Measurements from ENCODE around the gene CCM2. TPM values are rescaled to one million over a fixed set of nuclear protein-coding genes. Genes with fewer than 3 reads are reported as not detected.
A peak's percentile ranks its signal among the peaks of the same experiment; 100 is the strongest.

Gene CCM2
- total RNA-seq, 3 donors from 2014 or later, result 33.4 to 43.8 (median 35.8) TPM

GRCh38 chr7:45089341-45089891, 89.4 kb downstream of the CCM2 start:
- ATAC-seq, result peak; percentile 42
- Histone ChIP-seq H3K9me3 (no peaks in the 10 kb centered on the region), H3K4me3 (no peak overlapping the region), H3K4me1 (ENCODE audit: low read depth) (no peaks in the 10 kb centered on the region), H3K36me3 (ENCODE audit: low read depth) (no peaks in the 10 kb centered on the region)
- intact Hi-C loops (cut with DNase I, micrococcal nuclease), result no loop called here
- TF ChIP-seq, protein P1, sequence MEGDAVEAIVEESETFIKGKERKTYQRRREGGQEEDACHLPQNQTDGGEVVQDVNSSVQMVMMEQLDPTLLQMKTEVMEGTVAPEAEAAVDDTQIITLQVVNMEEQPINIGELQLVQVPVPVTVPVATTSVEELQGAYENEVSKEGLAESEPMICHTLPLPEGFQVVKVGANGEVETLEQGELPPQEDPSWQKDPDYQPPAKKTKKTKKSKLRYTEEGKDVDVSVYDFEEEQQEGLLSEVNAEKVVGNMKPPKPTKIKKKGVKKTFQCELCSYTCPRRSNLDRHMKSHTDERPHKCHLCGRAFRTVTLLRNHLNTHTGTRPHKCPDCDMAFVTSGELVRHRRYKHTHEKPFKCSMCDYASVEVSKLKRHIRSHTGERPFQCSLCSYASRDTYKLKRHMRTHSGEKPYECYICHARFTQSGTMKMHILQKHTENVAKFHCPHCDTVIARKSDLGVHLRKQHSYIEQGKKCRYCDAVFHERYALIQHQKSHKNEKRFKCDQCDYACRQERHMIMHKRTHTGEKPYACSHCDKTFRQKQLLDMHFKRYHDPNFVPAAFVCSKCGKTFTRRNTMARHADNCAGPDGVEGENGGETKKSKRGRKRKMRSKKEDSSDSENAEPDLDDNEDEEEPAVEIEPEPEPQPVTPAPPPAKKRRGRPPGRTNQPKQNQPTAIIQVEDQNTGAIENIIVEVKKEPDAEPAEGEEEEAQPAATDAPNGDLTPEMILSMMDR (IDR thresholded peaks at IDR 0.05), result no peak
- peak; percentile 62 to 64 (median 63) for DNase-seq

- no peak for ATAC-seq
- Histone ChIP-seq H3K36me3 (ENCODE audit: low read depth) (no peaks in the 10 kb centered on the region), H3K4me3 (no peak overlapping the region), H3K9me3 (no peaks in the 10 kb centered on the region), H3K4me1 (ENCODE audit: low read depth) (no peaks in the 10 kb centered on the region)
- intact Hi-C loops (cut with DNase I, micrococcal nuclease), result no loop called here
- DNase-seq, result no peak
- TF ChIP-seq, protein P1 (IDR thresholded peaks at IDR 0.05), result no peak
Measured at GRCh38 chr7:45092100-45092930, 92.3 kb downstream of the CCM2 start.

GRCh38 chr7:45092931-45093235, 92.9 kb downstream of the CCM2 start:
- intact Hi-C loops (cut with DNase I, micrococcal nuclease), result no loop called here

GRCh38 chr7:45098983-45099839, 99.2 kb downstream of the CCM2 start:
- intact Hi-C loops (cut with DNase I, micrococcal nuclease), result no loop called here
- ATAC-seq (peak; percentile 27), DNase-seq (no peak)
- no peaks in the 10 kb centered on the region for H3K9me3 ChIP-seq
- H3K4me3 ChIP-seq, result no peak overlapping the region
- TF ChIP-seq, protein P1 (IDR thresholded peaks at IDR 0.05), result no peak
- H3K4me1 ChIP-seq (ENCODE audit: low read depth), result no peaks in the 10 kb centered on the region
- H3K36me3 ChIP-seq (ENCODE audit: low read depth), result peaks cover 10% of the 10 kb centered on the region

More at GRCh38 chr7:45092931-45093235, 92.9 kb downstream of the CCM2 start:
- Histone ChIP-seq H3K36me3 (ENCODE audit: low read depth) (no peaks in the 10 kb centered on the region), H3K4me3 (no peak overlapping the region), H3K9me3 (no peaks in the 10 kb centered on the region), H3K4me1 (ENCODE audit: low read depth) (no peaks in the 10 kb centered on the region)
- ATAC-seq (no peak), DNase-seq (no peak)
- TF ChIP-seq, protein P1 (IDR thresholded peaks at IDR 0.05), result no peak

GRCh38 chr7:45099891-45100760, 100.1 kb downstream of the CCM2 start:
- peak; percentile 43 for ATAC-seq

More at GRCh38 chr7:45099891-45100760, 100.1 kb downstream of the CCM2 start:
- no peaks in the 10 kb centered on the region for H3K9me3 ChIP-seq
- H3K36me3 ChIP-seq (ENCODE audit: low read depth), result peaks cover 19% of the 10 kb centered on the region
- no peaks in the 10 kb centered on the region for H3K4me1 ChIP-seq (ENCODE audit: low read depth)
- TF ChIP-seq, protein P1 (IDR thresholded peaks at IDR 0.05), result no peak
- no peak for DNase-seq
- H3K4me3 ChIP-seq, result no peak overlapping the region
- intact Hi-C loops (cut with DNase I, micrococcal nuclease), result no loop called here

Data from mucosa of descending colon (tissue), 3 donors.